Measurements from ENCODE around the gene CCNA1. TPM values are rescaled to one million over a fixed set of nuclear protein-coding genes. Genes with fewer than 3 reads are reported as not detected.

CCNA1 gene
- total RNA-seq, 1 experiment from 2014 or later, result 2.7 TPM

- H3K9me3 ChIP-seq (ENCODE audit: control insufficient read depth, low read depth, low read length), result no peaks in the 10 kb centered on the region
- peaks cover 2% of the 10 kb centered on the region; the same call in 1 of the 2 replicates for H3K27me3 Mint-ChIP-seq (ENCODE audit: low read depth)
- H2BK120ac ChIP-seq (ENCODE audit: low read depth, low read length, poor library complexity, severe bottlenecking), result no peak overlapping the region
- H3K79me2 ChIP-seq (ENCODE audit: insufficient read depth, low read length), result no peaks in the 10 kb centered on the region
- no peak overlapping the region for H3K9ac ChIP-seq (ENCODE audit: extremely low read depth, insufficient read length, low read length)
- no peak overlapping the region for H3K56ac ChIP-seq (ENCODE audit: insufficient read length, low read depth, low read length)
- peaks cover 10 to 11% of the 10 kb centered on the region in 2 experiments for H3K4me1 Mint-ChIP-seq
- H2BK12ac ChIP-seq (ENCODE audit: insufficient read length, low read depth, low read length), result no peak overlapping the region
- H2BK20ac ChIP-seq (ENCODE audit: low read depth, low read length, poor library complexity, severe bottlenecking), result no peak overlapping the region
- H2AK5ac ChIP-seq (ENCODE audit: insufficient read length, low read length), result no peak overlapping the region
- H3K4me2 ChIP-seq (ENCODE audit: insufficient read depth, insufficient read length, low read length), result no peak overlapping the region
- H3K9me3 Mint-ChIP-seq, result peaks cover 13 to 18% of the 10 kb centered on the region in 2 experiments
- no CpG with 5 or more reads among the region's 9 CpGs for WGBS (ENCODE audit: extremely low coverage, insufficient read length, low lambda C conversion rate)
- no peak overlapping the region for H3K27ac ChIP-seq (ENCODE audit: insufficient read length, low read depth, low read length)
- H3K36me3 Mint-ChIP-seq (ENCODE audit: insufficient read depth in 1 of 3, low read depth in 3 of 3), result peaks cover 0 to 11% (median 4%) of the 10 kb centered on the region in 3 experiments; a peak in 4 of 7 replicates
- no peak overlapping the region for H3K18ac ChIP-seq (ENCODE audit: insufficient read length, low read depth, low read length)
- no peak overlapping the region for H3K23ac ChIP-seq (ENCODE audit: insufficient read length, low read depth, low read length)
- no peak overlapping the region for H2BK5ac ChIP-seq (ENCODE audit: insufficient read length, low read length)
- H3K27ac Mint-ChIP-seq, result no peak overlapping the region
- no peak overlapping the region for H4K91ac ChIP-seq (ENCODE audit: insufficient read length, low read depth, low read length)
- H3K4me1 ChIP-seq (ENCODE audit: insufficient read depth, low read length), result no peaks in the 10 kb centered on the region; the same call in 1 of the 2 replicates
- H3K23me2 ChIP-seq (ENCODE audit: insufficient read length, low read depth, low read length, poor library complexity, severe bottlenecking), result no peaks in the 10 kb centered on the region
- no peak overlapping the region for H3K4me3 Mint-ChIP-seq
- no peak overlapping the region for H3K4ac ChIP-seq (ENCODE audit: low read depth, low read length)
- no peak overlapping the region for H3T11ph ChIP-seq (ENCODE audit: low read length)
- H3K79me1 ChIP-seq (ENCODE audit: insufficient read depth, low read depth, low read length, poor library complexity, severe bottlenecking), result no peaks in the 10 kb centered on the region
- no peak overlapping the region for H3K14ac ChIP-seq (ENCODE audit: insufficient read depth, low read length)
- no peak for TF ChIP-seq CTCF (conservative IDR thresholded peaks at IDR 0.05)
- H4K20me1 ChIP-seq (ENCODE audit: control insufficient read depth, insufficient read depth, insufficient read length), result no peaks in the 10 kb centered on the region
- H2BK15ac ChIP-seq (ENCODE audit: low read depth, low read length), result no peak overlapping the region
- no peaks in the 10 kb centered on the region for H3K27me3 ChIP-seq (ENCODE audit: insufficient read depth, low read length)
- no peak overlapping the region for H4K8ac ChIP-seq (replicated peaks; ENCODE audit: insufficient read length, low read depth, low read length)
- no peak overlapping the region for H4K5ac ChIP-seq (ENCODE audit: insufficient read length, low read depth, low read length)
- DNase-seq, result no peak
- H2AFZ ChIP-seq (ENCODE audit: low read length), result peak overlapping the region; percentile 95
These were observed 14.1 kb upstream of the CCNA1 start for GRCh38 chr13:36418022-36418805.
